DMS53 treated with DMSO at 0.1 percent for 48 hours (cell line): ENCODE results near the gene CX3CL1.
A peak's percentile ranks its signal among the peaks of the same experiment; 100 is the strongest.

ENCODE experiments used
- DNase-seq: peaks from one replicate; lab custom pipeline; 2025; ENCODE audit not compliant: unreplicated experiment; lab: John Stamatoyannopoulos, UW

The CX3CL1 gene

GRCh38 chr16:57403965-57404817 lies 31.9 kb downstream of the CX3CL1 start, which contains the start of gene CCL17:
Gene CCL17, plus strand, starts transcription at chr16:57404767. Its CDS starts 9,166 bp downstream, at chr16:57413933.
- DNase-seq: no peak

DNA sequence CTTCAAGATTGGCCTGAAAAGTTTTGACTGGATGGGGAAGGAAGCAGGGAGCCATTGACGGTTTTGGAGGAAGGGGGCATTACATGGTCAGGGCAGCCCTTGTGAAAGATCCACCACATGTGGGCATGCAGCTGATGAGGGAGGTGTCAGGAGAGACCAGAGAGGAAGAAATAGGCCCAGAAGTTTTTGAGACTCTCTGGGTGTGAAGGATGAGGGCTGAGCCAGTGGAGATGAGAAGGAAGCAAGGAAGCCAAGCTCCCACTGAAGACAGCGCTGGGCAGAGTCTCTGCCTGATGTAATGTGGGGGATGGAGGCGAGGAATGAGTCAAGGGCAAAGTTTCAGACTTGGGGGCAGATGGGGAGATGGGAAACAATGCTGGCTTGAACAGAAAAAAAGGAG lies 32.8 kb downstream of the CX3CL1 start:
- DNase-seq: no peak

DNA sequence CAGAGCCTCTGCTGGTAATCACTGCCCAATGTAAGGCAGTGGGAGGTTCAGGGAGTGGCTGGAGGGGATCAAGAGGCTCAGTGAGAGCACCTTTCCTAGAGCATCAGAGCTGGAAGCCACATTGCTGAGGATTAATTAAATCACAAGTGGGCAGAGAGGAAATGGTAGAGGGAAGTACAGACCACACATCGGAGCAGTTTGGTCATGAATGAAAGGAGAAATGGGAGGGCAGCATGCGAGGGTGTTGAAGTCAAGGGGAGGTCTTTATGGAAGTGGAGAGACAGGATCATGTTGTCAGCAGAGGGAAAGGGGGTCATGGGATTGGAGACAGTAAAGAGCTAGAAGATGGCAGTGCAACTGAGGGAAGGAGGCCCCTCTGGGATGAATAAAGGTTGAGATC lies 34.6 kb downstream of the CX3CL1 start:
- no peak for DNase-seq

DNA sequence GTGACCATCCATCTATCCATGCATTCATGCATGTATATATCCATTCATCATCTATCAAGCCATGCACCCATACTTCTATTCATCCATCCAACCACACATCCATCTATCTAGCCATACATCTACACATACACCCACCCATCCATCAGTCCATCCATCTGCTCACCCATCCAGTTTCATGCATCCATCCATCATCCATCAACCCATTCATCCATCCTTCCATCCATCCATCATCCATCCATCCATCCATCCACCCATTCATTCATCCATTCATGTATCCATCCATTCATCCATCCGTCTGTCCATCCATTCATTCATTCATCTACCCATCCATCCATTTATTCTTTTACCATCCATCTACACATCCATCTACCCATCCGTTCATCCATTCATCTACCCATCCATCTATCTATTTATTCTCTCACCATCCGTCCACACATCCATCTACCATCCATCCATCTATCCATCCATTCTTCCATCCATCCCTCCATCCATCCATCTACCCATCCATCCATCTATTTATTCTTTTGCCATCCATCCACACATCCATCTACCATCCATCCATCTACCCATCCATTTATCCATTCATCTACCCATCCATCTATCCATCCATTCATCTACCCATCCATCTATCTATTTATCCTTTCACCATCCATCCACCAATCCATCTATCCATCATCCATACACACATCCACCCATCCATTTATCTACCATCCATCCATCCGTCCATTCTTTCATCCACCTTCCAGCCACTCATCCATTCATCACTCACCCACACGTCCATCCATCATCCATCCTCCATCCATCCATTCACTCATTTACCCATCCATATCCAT lies 35.4 kb downstream of the CX3CL1 start:
- no peak for DNase-seq

GRCh38 chr16:57409065-57409464 lies 36.8 kb downstream of the CX3CL1 start:
- DNase-seq: no peak

GRCh38 chr16:57409870-57410587 lies 37.7 kb downstream of the CX3CL1 start:
- DNase-seq: peak; percentile 14

GRCh38 chr16:57411362-57411976 lies 39.2 kb downstream of the CX3CL1 start:
- no peak for DNase-seq

- no peak for DNase-seq
These were observed 40.3 kb downstream of the CX3CL1 start for GRCh38 chr16:57412584-57412983.

DNA sequence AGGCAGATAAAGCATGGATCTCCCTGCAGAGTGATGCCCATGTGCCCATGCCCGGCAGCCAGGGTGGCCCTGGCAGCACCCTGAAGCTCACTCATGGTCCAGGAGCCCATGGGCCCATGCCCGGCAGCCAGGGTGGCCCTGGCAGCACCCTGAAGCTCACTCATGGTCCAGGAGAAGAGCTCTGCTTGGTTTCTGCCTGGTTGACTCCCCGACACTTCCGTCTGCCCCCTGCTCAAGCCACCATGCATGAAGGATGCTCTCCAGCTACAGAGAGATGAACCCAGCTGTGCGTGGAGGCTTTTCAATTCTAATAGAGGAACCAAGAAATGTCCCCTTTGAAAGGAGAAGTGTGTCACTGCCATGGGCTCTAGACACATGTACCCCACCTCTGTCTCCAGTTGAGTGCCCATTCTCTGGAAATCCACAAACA lies 41.0 kb downstream of the CX3CL1 start:
- no peak for DNase-seq

DNA sequence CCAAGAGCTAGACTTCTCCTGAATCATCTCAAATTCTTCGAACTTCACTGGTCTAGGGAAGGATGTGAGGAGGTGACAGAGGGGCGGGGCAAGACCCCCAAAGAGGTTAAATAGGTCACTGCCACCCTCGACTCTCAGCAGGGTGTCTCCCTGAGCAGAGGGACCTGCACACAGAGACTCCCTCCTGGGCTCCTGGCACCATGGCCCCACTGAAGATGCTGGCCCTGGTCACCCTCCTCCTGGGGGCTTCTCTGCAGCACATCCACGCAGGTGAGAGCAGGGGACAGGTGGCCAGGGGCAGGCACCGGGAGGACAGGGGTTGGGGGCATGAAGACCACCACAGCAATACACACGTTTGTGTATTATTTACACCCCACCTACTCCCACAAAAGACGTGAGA lies 41.4 kb downstream of the CX3CL1 start:
- no peak for DNase-seq

DNA sequence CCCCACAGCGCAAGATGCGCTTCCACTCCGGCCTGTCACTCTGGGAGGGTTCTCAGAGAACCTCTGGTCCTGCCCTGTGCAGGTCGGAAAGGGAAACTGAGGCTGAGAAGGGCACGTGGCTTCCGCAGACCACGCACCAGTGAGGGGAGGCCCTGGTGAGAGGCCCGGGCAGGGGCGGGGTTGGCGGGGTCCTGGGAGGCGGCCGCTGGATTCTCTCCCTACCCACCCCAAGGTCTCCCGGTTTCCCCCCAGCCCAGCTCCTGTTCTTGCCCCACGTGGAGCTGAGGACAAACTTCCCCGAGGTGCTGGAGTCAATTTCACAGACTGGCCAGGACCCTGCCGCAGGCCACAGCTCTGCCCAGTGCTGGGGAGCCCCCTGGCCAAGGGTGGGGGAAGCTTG lies 43.8 kb downstream of the CX3CL1 start:
- DNase-seq: no peak

- DNase-seq: no peak
These were observed 47.2 kb downstream of the CX3CL1 start for GRCh38 chr16:57419506-57419905.

- DNase-seq: peak; percentile 58
These were observed 50.0 kb downstream of the CX3CL1 start for GRCh38 chr16:57422026-57422944.

- no peak for DNase-seq
These were observed 50.9 kb downstream of the CX3CL1 start for GRCh38 chr16:57423152-57423551.

- DNase-seq: no peak
These were observed 52.3 kb downstream of the CX3CL1 start for GRCh38 chr16:57424583-57424982.

GRCh38 chr16:57426356-57426755 lies 54.1 kb downstream of the CX3CL1 start:
- DNase-seq: no peak

GRCh38 chr16:57427307-57427706 lies 55.0 kb downstream of the CX3CL1 start:
- DNase-seq: no peak

- no peak for DNase-seq
These were observed 55.5 kb downstream of the CX3CL1 start for GRCh38 chr16:57427824-57428223.

DNA sequence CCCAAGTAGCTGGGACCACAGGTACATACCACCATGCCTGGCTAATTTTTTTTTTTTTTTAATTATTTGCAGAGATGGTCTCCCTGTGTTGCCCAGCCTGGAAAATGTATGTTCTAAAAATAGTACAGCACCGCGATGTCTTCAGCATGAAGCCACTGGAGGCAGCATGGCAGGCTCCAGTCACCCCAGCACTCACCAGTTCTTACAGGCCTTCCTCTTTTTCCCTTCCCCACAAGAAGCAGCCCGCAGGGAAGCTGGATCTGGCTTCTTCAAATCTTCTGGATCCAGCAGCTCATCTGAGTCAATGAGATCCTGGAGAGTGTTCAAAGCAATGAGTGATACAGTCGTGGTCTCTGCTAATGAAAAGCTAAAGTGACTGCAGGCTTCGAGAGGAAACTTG lies 58.7 kb downstream of the CX3CL1 start:
- DNase-seq: no peak

DNA sequence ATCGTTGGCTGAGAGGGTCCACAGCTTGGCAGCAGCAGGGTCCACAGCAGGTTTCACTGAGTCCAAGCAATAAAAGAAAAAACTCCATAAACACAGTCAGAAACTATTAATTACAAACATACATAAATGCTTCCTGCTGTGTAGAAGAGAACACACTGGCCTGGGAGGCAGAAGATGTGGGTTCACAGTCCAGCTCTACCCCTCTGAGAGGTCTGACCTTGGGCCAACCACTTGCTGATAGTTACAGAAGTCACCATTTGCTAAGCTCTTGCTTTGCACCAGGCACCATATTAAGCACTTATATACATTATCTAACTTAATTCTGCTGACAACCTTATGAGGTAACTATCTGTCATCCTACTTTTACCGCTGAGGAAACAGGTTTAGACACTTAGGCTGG lies 60.2 kb downstream of the CX3CL1 start:
- no peak for DNase-seq
